NCI-H2171 (cell line): Measurements from ENCODE around the gene ATXN7L1.
"Not testable (repeated sequence)": the region's sequence is repeated elsewhere in the genome, so short reads cannot be mapped to it uniquely, and the experiment has no call there.

ENCODE experiments used
- DNase-seq: peaks from one replicate; lab custom pipeline; 2025; lab: John Stamatoyannopoulos, UW

The ATXN7L1 gene

GRCh38 chr7:105861224-105861623, 15.2 kb downstream of the ATXN7L1 start:
- DNase-seq = no peak

- no peak for DNase-seq
These were observed 15.6 kb downstream of the ATXN7L1 start for GRCh38 chr7:105860793-105861192.

DNA sequence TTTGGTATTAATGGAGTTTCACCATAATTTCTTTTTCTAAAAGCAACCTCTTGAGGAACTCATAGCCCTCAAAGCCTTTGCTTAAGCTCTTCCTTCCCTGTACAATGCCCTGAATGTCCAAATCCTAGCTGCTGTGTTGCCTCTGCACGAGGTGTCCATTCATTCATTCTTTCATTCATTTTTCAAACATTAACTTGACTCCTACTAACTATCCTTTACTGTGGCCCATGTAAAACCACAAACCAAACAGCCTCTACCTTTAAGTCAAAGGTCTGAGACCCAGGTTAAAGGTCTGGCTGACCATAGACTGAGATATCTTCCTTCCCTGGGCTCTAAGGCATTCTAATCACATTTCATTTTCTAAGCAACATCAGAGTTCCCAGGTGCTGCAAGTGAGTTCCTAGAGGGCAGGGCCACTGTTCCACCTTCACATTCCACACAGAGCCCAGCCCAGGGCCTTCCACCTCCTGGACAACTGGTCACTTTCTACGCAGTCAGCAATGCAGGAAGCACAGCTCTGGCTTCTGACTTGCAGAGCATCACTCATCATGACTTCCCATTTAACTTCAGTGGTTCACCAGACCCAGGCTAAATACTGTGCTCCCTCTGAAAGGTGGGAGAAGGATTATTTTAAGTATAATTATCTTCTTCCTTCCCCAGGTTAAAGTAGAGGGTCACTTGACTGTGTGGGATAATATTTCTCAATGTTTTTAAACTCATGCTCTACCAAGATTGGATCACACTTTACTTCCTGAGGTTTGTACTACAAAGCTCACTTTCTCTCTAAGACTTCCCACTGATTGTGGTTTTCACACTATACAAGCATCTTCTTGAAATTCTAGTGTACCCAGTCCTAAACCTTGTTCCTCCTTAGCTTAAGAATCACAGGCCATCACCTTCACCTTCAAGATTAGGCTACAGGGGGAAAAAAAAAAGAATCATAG, 19.1 kb downstream of the ATXN7L1 start:
- no peak for DNase-seq

DNA sequence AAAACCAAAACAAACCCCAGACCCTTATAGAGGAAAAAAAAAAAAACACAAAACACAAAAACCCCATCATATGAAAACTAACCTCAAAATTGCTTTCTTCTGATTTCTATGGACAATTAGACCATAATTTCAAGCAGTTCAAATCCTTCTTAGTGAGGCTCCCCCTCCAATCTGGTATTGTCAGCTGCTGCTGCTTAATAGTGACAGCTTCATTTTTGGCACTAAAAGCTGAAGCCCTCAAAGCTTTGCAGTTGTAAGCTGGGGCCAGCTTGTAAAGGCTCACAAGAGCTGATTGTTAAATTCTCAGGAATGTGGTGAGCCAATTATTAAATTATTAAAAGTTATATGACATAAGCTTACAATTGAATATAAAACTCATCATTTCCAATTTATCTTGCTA, 21.9 kb downstream of the ATXN7L1 start:
- no peak for DNase-seq

GRCh38 chr7:105853931-105854419, 22.4 kb downstream of the ATXN7L1 start:
- no peak for DNase-seq

DNA sequence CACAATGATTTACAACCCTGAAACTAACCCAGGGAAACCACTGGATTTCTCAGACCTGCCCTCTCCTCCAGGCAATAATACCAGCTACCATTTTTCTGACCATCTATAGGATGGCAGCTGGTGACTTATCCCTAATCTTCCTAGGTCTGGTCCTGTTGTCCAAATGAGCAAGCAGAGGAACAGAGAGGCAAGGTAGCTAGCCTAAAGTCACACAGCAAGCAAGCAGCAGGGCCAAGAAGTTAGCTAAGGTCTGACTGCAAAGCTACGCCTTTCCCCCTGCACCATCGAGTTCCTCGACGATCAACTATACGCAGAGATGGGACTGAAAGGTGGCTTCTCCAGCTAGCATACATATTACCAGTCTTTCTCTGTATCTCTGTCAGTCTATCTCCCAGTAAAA, 25.3 kb downstream of the ATXN7L1 start:
- DNase-seq = no peak

DNA sequence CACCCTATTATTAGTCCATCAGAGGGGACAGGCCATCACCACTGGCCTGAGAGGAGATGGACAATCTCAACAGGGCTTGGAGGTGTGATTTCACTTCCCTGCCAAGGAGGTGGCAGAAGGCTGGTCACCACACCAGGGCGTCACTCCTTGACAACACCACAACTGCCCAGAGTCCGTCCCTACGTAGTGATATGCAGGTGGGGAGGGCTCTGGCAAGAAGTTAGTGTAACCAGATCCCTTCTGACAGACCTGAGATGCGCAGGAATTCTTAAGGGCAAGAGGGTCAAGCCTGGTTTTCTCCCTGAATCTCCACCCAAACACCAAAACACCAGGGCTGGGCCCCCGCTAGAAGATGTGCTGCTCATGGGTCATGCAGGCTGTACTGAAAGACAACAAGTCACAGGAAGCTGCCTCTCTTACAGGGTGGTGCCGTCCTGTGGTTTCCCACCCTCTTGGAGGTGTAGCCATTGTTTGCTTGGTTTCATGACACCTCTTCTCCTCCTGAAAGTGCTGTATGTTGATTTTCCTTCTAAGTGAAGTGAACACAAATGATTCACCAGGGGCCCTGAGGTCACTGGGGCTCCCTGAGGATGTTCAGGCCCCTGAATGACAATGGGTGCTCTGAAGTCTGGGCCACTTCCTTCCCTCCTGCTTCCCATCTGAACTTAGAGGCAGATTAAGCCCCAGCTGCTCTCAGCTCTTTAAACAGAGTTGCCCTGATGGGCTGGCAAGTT, 27.1 kb downstream of the ATXN7L1 start:
- DNase-seq = no peak

DNA sequence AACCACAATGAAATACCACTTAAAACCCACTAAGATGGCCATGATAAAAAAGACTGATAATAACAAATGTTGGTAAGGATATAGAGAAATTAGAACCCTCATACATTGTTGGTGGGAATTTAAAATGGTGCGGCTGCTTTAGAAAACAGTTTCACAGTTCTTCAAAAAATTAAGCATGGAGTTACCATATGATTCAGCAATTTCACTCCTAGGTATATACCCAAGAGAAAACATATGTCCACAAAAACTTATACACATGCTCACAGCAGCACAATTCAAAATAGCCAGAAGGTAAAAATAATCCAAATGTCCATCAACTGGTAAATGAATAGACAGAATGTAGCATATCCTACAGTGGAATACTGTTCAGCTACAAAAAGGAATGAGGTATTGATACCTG, 30.0 kb downstream of the ATXN7L1 start:
- DNase-seq = no peak

DNA sequence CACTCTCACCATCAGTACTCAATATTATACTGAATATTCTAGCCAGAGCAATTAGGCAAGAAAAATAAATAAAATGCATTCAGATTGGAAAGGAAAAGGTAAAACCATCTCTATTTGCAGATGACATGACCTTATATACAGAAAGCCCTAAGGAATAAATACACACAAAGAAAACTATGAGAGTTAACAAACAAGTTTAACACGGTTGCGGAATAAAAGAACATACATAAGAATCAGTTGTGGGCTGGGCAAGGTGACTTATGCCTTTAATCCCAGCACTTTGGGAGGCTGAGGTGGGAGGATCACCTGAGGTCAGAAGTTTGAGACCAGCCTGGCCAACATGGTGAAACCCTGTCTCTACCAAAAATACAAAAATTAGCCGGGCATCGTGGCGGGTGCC, 31.7 kb downstream of the ATXN7L1 start:
- not testable (repeated sequence) for DNase-seq

DNA sequence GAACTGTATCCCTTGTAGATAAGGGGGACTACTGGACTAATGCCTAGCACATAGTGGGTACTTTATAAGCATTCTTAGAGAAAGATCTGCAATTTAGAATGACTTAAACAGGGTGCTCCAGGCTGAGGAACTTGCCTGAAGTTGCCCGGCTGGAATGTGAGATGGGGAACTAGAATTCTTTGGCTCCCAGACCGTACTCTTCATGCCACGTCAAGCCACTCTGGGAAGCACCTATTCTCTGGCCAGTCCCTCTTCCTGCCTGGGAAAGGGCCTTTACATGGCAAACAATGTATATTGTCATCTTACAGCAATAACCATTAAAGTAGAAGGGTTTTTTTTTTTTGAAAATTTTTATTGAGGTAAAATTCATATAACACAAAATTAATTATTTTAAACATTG, 34.5 kb downstream of the ATXN7L1 start:
- no peak for DNase-seq

DNA sequence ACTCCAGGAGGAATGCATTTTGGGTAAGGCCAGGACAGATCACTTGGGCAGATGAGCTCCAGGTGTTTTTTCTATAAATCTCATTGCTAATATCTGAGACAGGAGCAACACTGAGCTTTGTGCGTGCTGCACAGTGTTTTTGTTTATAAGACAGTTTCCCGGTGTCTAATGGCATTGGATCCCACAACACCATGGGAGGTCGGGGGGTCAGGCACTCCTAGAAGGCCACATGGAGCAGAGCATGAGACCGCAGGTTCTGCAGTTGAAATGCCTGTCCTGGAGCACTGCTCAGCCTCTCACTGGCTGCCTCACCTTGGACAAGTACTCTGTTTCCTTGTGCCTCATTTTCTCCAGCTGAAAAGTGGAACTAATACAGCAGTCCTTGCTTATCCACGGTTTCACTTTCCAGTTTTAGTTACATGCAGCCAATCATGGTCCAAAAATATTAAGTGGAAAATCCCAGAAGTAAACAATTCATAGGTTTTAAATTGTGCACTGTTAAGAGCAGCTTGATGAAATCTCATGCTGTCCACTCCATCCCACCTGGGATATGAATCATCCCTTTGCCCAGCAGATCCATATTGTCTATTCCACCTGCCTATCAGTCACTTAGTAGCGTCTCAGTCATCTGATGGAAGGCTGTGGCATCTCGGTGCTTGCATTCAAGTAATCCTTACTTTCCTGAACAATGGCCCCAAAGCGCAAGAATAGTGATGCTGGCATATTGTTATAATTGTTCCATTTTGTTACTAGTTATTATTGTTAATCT, 35.2 kb downstream of the ATXN7L1 start:
- DNase-seq = no peak

DNA sequence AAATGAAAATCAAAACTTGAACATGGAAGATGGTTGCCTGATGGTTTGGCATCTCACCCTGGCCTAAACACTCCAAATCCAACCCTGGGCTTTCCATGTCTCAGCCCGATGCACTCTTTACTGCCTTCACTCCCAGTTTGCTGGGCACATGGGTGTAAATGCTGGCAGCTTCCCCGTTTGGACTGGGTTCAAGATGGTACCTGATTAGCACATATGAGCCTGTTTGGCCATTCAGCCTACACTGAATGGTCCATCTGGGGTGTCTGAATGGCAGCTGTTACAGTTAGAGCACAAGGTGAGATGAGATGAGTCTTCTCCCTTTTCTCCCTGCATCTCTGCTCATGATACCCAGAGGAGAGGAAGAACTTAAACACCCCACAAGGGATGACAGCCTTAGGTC, 37.1 kb downstream of the ATXN7L1 start:
- no peak for DNase-seq

- DNase-seq = no peak
These were observed 37.7 kb downstream of the ATXN7L1 start for GRCh38 chr7:105838627-105839231.

GRCh38 chr7:105837765-105838626, 38.4 kb downstream of the ATXN7L1 start:
- peak; percentile 80 for DNase-seq

- DNase-seq = no peak
These were observed 41.0 kb downstream of the ATXN7L1 start for GRCh38 chr7:105835441-105835840.

DNA sequence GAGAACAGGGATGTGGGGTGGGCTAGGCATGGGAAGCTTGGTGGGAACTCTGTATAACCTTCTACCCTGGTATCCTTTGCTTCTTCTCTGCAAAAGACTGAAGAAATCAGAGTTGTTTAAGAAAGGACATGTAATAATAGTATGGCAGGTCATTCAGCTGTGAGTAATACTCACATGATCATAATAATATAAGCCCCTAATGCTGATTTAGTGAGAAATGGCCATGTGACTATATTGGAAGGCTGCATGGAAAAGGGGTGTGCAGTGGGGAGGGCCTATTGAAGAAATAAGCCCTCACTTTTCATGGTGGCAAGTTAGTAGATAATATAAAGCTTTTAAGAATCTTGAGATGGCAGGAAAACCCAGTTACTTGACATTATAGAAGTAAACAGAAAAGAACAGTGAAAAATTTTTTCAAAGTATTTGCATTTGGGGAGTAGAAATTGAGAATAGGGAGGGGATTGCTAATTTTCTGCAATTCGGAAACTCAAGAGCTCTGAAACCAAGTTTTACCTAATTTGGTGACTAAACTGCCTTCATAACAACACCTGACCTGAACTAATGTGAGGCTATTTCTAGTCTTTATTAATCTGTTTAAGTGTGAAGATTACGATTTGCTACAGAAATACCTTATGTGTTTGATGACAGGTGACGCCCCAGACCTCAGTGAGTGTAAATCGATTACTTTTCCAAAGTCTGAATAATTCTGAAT, 44.4 kb downstream of the ATXN7L1 start:
- DNase-seq = no peak

DNA sequence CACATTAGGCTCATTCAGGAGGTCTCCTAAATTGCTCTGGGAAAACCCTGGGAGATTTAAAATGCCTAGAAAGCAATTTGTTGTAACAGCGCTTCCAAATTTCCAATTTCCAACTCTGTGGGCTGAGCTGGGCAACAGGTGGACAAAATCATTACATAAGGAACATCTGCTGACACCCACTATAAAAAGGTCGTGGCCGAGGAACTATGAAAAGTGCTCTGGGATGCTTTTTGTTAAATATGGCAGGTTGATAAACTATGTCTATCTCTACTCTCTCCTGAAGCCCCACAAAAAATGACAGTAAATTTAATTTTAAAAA, 45.1 kb downstream of the ATXN7L1 start:
- no peak for DNase-seq

DNA sequence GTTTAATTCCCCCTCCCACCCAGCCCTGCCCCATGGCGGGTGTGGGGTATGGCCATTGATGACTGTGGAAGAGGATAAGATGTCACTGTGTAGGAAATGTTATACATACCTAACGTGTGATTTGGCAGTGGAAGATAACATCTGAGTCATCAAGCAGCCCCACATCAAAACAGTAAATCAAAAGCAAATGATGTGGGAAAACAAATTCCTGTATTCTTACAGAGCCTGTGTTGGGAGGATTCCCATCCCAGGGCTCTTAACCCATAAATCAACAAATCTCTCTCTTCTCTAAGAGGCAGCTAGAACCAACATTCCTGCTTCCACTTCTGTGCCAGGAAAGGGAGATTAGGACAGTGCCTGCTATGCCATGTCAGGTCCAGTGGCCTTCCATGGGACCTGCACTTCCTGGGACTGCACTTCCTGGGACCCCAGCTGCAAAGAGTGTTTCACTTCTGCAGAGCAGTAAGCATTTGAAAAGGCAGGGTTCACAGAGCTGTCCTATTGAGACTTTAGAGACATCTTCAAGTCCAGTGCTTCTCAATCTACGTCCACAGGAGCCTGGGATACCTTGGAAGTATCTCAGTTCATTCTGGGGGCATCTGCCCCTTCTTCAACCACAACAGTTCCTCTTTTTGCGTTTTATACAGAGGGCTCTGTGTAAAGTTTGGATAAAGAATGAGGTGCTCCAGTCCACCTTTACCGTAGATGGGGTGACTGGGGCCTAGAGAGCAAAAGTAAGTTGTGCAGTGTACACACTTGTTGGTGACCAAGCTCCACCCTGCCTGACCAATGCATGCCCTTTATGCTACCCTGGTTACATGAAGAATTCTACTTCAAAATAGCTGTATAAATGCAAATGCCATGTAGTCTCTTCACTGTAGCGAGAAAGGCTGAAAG, 45.7 kb downstream of the ATXN7L1 start:
- no peak for DNase-seq

DNA sequence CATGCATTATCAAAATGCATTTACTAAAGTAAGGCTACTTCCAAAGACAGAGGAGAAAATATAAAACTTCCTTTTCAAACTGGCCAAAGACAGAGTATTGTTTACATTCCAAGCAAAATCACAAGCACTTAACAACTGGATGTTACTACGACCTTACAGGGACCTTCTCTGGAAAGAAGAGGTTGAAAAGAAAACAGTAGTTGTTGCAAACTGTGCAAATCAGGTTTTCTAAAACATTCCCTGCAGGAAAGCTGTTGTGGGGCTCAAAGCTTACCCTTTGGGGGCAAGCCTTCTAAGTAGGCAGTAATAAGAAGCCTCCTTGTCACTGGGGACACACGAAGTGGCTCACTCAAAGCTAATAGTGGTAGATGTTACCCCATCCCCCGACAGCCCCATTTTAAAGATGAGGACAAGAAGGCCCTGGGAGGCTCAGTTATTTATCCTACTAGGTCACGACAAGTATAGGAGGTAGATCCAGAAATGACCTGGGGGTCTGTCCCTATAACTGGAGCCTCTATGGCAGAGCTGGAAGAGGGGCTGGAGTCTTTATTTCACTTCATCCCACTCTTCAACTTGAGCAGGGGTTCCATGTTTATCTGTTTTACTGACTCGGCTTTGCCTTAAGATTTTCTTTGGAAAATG, 46.6 kb downstream of the ATXN7L1 start:
- no peak for DNase-seq
